H7 (cell line): Measurements from ENCODE around the gene POM121C. TPM values are rescaled to one million over a fixed set of nuclear protein-coding genes. Genes with fewer than 3 reads are reported as not detected.
"Not testable (repeated sequence)": the region's sequence is repeated elsewhere in the genome, so short reads cannot be mapped to it uniquely, and the experiment has no call there.

ENCODE experiments used
- DNase-seq: peaks from one replicate; pipeline ENCODE4 v3.0.0; 2012
- H3K27me3 ChIP-seq: 2 replicates; pipeline ENCODE4 v1.6.0; 2011; ENCODE audit warnings: mild to moderate bottlenecking, low read length; ENCODE audit not compliant: control insufficient read depth, insufficient read depth
- H3K36me3 ChIP-seq: replicated peaks from 2 replicates; pipeline ENCODE4 v1.5.1; 2011; ENCODE audit warnings: low read length; ENCODE audit not compliant: control insufficient read depth, insufficient read depth
- H3K4me3 ChIP-seq: 2 replicates; pipeline ENCODE4 v1.5.1; 2011; ENCODE audit warnings: low read depth, mild to moderate bottlenecking, control low read depth, low read length, moderate library complexity; ENCODE audit not compliant: insufficient read depth
- total RNA-seq: library from RNA; depleted of rRNA; stranded (reverse); fragments of >200 nt; shearing (Covaris generic); gene quantifications from 2 replicates; pipeline ENCODE4 v1.2.3, GENCODE V29; 2014; rRNA removed

The POM121C gene
- total RNA-seq, 1 experiment from 2014 or later, result 8.4 TPM

DNA sequence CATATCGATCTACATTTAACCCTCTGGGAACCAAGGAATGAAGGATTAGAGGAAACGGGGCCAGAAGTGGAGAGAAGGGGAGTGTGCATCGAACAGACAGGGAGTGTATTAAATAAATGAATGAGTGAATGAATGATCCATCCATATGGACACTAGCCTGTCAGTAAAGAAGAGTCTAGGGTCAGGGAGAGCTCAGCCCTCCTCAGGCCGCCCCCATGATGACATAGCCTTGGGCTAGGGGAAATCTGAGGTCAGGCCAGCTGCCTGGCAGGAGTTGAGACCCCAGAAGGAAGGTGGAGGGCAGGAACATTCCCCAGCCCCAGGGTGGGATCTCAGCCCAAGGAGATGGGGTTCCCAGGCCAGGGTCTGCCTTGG lies 112.0 kb downstream of the POM121C start:
- not testable (repeated sequence) for H3K4me3 ChIP-seq, H3K36me3 ChIP-seq, H3K27me3 ChIP-seq, DNase-seq

GRCh38 chr7:75367313-75367712 lies 118.8 kb downstream of the POM121C start:
- DNase-seq, H3K27me3 ChIP-seq, H3K4me3 ChIP-seq, H3K36me3 ChIP-seq: not testable (repeated sequence)

Other genes with a start within 250 kb of the POM121C start
- gene TRIM73, start 90.7 kb downstream of the POM121C start, total RNA-seq, result 1.4 and 5.7 TPM in 2 replicates
- gene SPDYE5, start 6.0 kb upstream of the POM121C start, total RNA-seq, result not detected in 2 replicates